DMS114 treated with DMSO at 0.1 percent for 48 hours (cell line): Measurements from ENCODE around the gene PAOX.
"Not testable (repeated sequence)": the region's sequence is repeated elsewhere in the genome, so short reads cannot be mapped to it uniquely, and the experiment has no call there.

Experiments used
- DNase-seq: peaks from one replicate; lab custom pipeline; 2025; ENCODE audit not compliant: unreplicated experiment; lab: John Stamatoyannopoulos, UW

The PAOX gene

GRCh38 chr10:133403359-133403758 lies 24.3 kb downstream of the PAOX start:
- no peak for DNase-seq

GRCh38 chr10:133403784-133404183 lies 24.7 kb downstream of the PAOX start:
- no peak for DNase-seq

GRCh38 chr10:133405272-133405671 lies 26.2 kb downstream of the PAOX start:
- DNase-seq = no peak

GRCh38 chr10:133405844-133406527 lies 26.9 kb downstream of the PAOX start:
- DNase-seq = no peak

GRCh38 chr10:133411523-133412380 lies 32.7 kb downstream of the PAOX start:
- DNase-seq = no peak

GRCh38 chr10:133412381-133412711 lies 33.3 kb downstream of the PAOX start:
- DNase-seq = no peak

GRCh38 chr10:133414401-133414800 lies 35.3 kb downstream of the PAOX start:
- not testable (repeated sequence) for DNase-seq

- DNase-seq = no peak
These were observed 36.7 kb downstream of the PAOX start for GRCh38 chr10:133415752-133416151.

GRCh38 chr10:133418289-133418993 lies 39.4 kb downstream of the PAOX start:
- no peak for DNase-seq

GRCh38 chr10:133419211-133419950 lies 40.3 kb downstream of the PAOX start:
- no peak for DNase-seq

- DNase-seq = no peak
These were observed 41.0 kb downstream of the PAOX start for GRCh38 chr10:133420028-133420427.

- no peak for DNase-seq
These were observed 41.5 kb downstream of the PAOX start for GRCh38 chr10:133420579-133420978.

- no peak for DNase-seq
These were observed 42.5 kb downstream of the PAOX start for GRCh38 chr10:133421336-133422222.

GRCh38 chr10:133422223-133422806 lies 43.3 kb downstream of the PAOX start:
- DNase-seq = no peak

GRCh38 chr10:133422807-133423771 lies 44.0 kb downstream of the PAOX start:
- DNase-seq = no peak

GRCh38 chr10:133424102-133424501 lies 45.0 kb downstream of the PAOX start:
- DNase-seq = not testable (repeated sequence)

- DNase-seq = not testable (repeated sequence)
These were observed 45.5 kb downstream of the PAOX start, which contains the start of gene SPRN for GRCh38 chr10:133424601-133425000. Gene SPRN (minus strand): TSS chr10:133424625. CDS start chr10:133423681, 944 bp downstream.

- not testable (repeated sequence) for DNase-seq
These were observed 50.5 kb downstream of the PAOX start for GRCh38 chr10:133429571-133429970.
